Right renal pelvis (tissue), 4 donors: Measurements from ENCODE around the gene EGFR. TPM values are rescaled to one million over a fixed set of nuclear protein-coding genes. Genes with fewer than 3 reads are reported as not detected.

Experiments used
- DNase-seq, 4 donors: peaks; one replicate each; pipeline ENCODE4 v3.0.0-alpha.2; 2013; ENCODE audit warnings: low read depth in 4 of 4, low spot score in 3 of 4, missing footprints in 1 of 4
- polyA plus RNA-seq, 4 donors: library from polyadenylated mRNA; unstranded; fragments of 120-200 nt; gene quantifications; one replicate each; pipeline ENCODE4 v1.2.1, GENCODE V29; 2013; ENCODE audit not compliant: insufficient read length in 4 of 4

EGFR gene
- polyA plus RNA-seq, 4 donors = 27.3 to 37.0 (median 32.8) TPM

- no peak for DNase-seq
Measured at GRCh38 chr7:55194522-55194921, 175.7 kb downstream of the EGFR start.

DNA sequence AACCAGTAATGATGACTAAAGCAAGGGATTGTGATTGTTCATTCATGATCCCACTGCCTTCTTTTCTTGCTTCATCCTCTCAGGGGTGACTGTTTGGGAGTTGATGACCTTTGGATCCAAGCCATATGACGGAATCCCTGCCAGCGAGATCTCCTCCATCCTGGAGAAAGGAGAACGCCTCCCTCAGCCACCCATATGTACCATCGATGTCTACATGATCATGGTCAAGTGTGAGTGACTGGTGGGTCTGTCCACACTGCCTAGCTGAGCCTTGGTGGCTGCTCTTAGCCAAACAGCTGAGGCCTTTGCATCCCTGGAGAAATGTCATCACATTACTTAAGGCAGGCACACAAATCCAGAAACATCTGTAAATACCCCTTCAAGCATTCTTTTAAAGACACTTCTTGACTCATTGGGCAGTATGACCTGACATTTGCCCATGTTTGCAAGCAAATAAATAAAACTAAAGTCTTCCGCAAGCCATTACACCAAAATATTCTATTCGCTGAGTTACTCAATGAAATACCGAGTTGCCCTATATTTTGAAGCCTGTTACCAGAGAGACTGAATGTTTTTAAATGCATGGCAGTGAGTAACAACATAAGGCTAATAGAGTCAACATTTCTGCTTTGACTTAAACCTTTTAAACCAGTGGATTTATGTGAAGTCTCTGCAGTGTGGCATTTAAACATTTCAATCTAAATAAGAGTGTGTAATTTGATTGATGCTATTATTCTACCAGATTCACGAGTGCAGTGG, 180.0 kb downstream of the EGFR start:
- DNase-seq = no peak

DNA sequence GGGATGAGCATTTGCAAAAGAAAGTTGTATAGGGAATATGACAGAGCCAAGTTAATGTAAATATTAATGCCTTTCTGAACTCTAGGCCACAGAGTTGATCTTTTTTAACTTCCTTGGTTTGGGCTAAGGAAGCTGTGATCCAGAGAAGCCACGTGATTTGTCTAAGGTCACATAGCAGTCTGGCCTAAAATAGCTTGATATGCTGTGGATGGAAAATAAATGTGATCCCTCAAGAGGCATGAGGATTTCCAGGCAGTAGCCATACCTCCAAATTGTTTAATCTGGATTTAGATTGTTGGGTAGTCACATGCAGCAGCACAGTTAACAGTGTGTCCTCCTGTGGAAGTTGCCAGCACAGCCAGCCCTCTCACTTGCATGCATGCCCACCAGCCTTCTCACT, 180.6 kb downstream of the EGFR start:
- DNase-seq = no peak

DNA sequence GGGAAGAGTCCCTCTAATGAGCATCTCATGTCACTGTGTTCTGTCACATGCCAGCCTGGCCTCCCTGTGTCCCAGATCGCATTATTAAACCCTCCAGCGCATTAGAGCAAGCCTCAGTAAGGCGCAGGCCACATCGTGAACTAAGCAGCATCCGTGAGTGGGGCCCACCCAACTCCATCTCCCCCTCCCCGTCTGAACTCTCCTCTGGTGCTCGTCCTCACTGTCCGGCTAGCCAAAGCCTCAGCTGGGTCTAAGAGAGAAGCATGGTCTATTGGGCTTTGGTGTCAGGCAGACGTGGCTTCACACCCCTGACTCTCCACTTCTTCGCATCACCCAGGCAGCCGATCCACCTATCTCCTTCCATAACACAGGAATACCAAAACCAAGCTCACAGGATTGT, 181.6 kb downstream of the EGFR start:
- DNase-seq = no peak

DNA sequence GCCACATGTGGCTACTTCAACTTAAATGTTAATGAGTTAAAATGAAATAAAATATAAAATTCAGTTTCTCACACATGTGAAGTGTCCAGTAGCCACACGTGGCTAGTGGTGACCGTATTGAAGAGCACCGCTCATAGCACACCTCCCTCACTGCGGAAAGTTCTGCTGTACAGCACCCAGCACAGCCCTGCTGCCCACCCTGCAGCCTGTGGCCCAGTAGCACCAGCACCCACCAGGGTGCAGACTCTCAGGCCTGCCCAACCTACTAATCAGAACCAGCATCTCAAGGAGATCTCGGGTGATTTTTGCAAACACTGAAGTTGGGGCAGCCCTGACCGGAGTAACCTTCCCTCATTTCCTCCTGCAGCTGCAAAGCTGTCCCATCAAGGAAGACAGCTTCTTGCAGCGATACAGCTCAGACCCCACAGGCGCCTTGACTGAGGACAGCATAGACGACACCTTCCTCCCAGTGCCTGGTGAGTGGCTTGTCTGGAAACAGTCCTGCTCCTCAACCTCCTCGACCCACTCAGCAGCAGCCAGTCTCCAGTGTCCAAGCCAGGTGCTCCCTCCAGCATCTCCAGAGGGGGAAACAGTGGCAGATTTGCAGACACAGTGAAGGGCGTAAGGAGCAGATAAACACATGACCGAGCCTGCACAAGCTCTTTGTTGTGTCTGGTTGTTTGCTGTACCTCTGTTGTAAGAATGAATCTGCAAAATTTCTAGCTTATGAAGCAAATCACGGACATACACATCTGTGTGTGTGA, 183.5 kb downstream of the EGFR start:
- DNase-seq = no peak

- DNase-seq = no peak
Measured at GRCh38 chr7:55203300-55203699, 184.5 kb downstream of the EGFR start.

DNA sequence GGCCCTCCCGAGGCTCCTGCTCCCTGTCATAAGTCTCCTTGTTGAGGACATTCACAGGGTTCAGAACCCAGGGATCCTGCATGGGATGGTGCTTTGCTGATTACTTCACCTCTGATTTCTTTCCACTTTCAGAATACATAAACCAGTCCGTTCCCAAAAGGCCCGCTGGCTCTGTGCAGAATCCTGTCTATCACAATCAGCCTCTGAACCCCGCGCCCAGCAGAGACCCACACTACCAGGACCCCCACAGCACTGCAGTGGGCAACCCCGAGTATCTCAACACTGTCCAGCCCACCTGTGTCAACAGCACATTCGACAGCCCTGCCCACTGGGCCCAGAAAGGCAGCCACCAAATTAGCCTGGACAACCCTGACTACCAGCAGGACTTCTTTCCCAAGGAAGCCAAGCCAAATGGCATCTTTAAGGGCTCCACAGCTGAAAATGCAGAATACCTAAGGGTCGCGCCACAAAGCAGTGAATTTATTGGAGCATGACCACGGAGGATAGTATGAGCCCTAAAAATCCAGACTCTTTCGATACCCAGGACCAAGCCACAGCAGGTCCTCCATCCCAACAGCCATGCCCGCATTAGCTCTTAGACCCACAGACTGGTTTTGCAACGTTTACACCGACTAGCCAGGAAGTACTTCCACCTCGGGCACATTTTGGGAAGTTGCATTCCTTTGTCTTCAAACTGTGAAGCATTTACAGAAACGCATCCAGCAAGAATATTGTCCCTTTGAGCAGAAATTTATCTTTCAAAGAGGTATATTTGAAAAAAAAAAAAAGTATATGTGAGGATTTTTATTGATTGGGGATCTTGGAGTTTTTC, 186.5 kb downstream of the EGFR start:
- no peak for DNase-seq

DNA sequence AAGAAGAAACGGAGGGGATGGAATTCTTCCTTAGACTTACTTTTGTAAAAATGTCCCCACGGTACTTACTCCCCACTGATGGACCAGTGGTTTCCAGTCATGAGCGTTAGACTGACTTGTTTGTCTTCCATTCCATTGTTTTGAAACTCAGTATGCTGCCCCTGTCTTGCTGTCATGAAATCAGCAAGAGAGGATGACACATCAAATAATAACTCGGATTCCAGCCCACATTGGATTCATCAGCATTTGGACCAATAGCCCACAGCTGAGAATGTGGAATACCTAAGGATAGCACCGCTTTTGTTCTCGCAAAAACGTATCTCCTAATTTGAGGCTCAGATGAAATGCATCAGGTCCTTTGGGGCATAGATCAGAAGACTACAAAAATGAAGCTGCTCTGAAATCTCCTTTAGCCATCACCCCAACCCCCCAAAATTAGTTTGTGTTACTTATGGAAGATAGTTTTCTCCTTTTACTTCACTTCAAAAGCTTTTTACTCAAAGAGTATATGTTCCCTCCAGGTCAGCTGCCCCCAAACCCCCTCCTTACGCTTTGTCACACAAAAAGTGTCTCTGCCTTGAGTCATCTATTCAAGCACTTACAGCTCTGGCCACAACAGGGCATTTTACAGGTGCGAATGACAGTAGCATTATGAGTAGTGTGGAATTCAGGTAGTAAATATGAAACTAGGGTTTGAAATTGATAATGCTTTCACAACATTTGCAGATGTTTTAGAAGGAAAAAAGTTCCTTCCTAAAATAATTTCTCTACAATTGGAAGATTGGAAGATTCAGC, 187.6 kb downstream of the EGFR start:
- no peak for DNase-seq

DNA sequence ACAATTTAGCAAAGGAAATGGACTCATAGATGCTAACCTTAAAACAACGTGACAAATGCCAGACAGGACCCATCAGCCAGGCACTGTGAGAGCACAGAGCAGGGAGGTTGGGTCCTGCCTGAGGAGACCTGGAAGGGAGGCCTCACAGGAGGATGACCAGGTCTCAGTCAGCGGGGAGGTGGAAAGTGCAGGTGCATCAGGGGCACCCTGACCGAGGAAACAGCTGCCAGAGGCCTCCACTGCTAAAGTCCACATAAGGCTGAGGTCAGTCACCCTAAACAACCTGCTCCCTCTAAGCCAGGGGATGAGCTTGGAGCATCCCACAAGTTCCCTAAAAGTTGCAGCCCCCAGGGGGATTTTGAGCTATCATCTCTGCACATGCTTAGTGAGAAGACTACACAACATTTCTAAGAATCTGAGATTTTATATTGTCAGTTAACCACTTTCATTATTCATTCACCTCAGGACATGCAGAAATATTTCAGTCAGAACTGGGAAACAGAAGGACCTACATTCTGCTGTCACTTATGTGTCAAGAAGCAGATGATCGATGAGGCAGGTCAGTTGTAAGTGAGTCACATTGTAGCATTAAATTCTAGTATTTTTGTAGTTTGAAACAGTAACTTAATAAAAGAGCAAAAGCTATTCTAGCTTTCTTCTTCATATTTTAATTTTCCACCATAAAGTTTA, 188.8 kb downstream of the EGFR start:
- no peak for DNase-seq

DNA sequence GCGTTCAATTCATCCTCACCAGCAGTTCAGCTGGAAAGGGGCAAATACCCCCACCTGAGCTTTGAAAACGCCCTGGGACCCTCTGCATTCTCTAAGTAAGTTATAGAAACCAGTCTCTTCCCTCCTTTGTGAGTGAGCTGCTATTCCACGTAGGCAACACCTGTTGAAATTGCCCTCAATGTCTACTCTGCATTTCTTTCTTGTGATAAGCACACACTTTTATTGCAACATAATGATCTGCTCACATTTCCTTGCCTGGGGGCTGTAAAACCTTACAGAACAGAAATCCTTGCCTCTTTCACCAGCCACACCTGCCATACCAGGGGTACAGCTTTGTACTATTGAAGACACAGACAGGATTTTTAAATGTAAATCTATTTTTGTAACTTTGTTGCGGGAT, 190.5 kb downstream of the EGFR start:
- DNase-seq = no peak

GRCh38 chr7:55210176-55210575, 191.4 kb downstream of the EGFR start:
- no peak for DNase-seq

- no peak for DNase-seq
Measured at GRCh38 chr7:55210716-55211115, 191.9 kb downstream of the EGFR start.

GRCh38 chr7:55211726-55212125, 192.9 kb downstream of the EGFR start:
- DNase-seq = no peak

- DNase-seq = no peak
Measured at GRCh38 chr7:55212176-55212575, 193.4 kb downstream of the EGFR start.

DNA sequence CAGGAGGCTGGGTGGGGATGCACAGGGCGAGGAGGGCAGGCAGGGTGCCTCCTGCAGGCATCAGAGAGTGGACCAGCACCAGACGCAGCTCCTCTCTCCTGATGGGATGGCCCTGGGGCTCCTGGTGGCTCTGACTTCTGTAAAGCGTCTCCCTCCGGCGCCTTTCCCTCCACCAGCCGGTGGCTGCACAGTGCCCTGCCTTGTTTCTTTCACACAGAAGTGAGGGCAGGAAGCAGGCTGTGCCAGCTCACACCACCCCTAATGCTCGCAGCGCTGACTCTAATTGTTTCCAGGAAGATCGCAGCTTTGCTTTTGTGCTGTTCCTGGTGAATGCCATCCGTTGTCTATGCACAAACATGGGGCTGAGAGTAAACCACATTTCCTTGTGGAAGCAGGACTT, 194.0 kb downstream of the EGFR start:
- no peak for DNase-seq

- no peak for DNase-seq
Measured at GRCh38 chr7:55214707-55215106, 195.9 kb downstream of the EGFR start.

GRCh38 chr7:55223023-55223422, 204.2 kb downstream of the EGFR start:
- DNase-seq = no peak

DNA sequence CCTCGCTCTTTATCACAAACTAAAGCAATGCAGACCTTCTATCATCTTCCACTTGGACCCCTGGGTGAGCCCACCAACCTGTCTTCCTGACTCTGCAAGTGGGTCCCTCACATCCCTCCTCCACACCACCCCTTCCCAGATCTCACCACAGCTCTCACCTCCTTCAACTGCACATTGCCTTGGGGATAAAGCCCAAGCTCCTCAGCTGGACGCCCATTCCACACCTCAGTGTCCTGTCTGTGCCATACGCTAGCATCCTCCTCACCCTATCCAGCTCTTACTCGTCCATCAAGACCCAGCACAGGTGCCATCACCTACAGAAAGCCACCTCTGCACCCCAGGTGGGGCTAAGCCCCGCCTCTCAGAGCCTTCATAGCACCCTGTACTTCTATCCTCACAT, 205.3 kb downstream of the EGFR start:
- no peak for DNase-seq

DNA sequence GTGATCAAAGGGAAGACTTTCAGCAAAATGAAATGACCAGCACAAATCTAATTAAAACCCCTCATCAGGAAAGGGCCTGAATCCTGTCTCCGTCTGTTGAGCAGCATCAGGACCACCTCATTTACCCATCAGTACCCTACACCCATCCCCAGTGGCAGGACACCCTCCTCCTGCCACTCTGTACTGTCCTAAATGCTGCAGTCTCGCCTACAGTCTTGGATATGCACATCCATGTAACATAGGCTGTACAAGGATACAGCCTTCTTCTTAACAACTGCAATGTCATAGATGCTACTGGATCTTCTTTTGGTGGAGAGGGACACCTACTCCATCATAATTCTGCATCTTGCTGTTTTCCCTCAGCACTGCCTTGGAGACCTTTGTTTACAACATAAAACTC, 206.0 kb downstream of the EGFR start:
- DNase-seq = no peak

DNA sequence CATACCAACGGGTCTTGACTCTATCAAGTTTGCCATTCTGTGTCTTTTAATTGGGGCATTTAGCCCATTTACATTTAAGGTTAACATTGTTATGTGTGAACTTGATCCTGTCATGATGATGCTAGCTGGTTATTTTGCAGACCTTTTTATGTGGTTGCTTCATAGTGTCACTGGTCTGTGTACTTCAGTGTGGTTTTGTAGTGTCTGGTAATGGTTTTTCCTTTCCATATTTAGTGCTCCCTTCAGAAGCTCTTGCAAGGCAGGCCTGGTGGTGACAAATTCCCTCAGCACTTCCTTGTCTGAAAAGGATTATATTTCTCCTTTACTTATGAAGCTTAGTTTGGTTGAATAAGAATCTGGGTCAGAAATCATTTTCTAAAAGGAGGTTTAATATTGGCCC, 211.2 kb downstream of the EGFR start:
- DNase-seq = no peak
